GM21360 (cell line): ENCODE data around the gene EAF2.

ENCODE experiments used
- ATAC-seq: cut with Tn5 transposase; IDR thresholded peaks from one replicate; pipeline ENCODE4 v1.9.1; 2021; ENCODE audit warnings: mild to moderate bottlenecking, moderate library complexity; ENCODE audit not compliant: unreplicated experiment

EAF2 gene

DNA sequence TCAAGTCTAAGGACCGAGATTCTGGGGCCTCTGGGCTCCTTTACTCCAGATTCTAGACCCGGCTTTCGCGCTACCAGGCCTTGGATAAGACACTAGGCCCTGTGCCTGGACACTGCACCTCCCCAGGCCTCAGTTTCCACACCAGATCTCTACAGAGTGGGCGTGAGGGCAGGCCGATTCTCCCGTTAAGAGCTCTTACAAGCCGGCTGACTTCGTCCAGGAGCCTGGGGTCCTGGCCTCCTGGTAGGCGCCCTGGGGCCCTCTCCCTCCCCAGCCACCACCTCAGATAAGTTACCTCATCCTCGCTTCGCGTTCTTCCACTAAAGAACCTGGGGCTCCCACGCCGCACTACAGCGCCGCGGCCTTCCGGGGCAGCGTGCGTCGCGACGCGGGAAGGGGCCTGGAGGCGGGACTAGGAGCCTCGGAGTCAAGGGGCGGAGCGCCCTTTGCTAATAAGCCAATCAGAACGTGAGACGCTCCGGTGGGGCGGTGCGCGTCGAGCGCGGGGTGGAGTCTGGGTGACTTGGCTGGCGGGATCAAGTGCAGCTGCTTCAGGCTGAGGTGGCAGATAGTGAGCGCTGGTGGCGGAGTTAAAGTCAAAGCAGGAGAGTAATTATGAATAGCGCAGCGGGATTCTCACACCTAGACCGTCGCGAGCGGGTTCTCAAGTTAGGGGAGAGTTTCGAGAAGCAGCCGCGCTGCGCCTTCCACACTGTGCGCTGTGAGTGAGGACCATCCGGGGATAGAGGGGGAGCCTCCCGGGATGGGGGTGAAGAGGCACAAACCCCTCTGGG lies at the start of gene EAF2, which contains the start of gene IQCB1:
EAF2 (plus strand) TSS at position 539 of the 794 bp plus-strand sequence; CDS start at position 616, 77 bp downstream.
IQCB1 (minus strand) TSS at position 390 of the 794 bp plus-strand sequence. CDS start 6,100 bp downstream, outside the sequence.
- peak; percentile 94 for ATAC-seq

DNA sequence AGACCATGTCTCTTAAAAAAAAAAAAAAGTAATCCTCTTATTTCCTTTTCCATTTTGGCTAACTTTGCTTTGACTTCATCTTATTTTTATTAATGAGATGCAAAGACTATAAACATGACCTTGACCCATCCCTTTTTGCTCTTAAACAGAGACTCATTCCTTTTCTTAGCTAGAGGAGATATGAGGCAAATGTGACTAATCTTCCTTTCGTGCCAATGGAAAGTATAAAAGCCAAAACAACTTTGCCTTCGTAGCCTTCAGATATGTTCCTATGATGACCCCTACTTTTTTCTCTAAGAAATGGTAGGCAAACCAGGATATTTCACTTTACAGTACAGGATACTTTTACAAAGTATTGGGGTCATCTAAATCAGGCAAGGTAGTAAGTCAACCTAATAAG lies 48.5 kb upstream of the EAF2 start:
- ATAC-seq = no peak

DNA sequence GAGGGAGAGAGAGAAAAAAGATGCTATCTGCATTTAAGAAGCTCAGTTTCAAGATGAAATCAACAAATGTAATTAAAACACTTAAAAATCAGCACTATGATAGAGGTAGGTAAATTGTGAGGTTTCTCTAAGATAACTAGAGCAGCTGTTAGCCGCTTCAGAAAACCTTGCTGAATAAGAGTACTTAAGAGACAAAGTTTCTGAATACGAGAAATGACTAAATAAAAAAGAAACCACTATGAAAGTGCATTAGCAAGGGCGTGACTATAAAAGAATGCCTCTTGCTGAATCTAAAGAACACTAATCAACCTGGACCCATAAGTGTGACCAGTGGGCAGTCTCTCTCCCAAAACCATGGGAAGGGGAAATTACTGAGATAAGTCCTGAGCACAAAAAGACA lies 41.9 kb upstream of the EAF2 start:
- ATAC-seq = peak; percentile 47

DNA sequence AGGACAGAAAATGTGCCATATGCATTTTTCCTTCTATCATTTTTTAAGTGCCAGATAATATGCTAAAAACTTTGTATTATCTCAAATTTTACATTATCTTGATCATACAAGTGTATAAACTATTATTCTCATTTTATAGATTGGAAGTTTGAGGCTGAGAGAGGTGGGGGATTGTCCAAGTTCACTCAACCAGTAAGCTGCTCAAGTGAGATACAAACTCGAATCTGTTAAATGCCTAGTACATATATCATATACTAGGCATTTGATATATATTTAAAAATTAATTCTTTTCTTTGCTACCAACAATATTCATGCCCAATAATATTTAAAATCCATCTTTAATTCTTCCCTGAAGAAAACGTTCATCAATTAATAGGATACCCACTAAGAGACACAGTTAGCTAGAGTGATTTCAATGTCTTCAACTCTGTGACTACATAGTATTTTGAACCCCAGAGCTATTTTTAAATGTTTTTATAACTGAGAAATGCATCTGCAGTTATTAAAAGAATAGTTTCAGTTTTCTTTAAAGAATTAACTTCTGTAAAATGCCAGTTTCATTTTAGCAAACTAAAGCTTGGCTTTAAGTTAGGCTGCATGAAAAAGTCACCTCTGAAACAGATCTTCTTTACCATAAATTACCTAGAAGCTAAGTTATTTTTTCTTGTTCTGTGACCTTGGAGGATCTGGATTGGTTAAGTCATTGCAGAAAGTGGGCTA lies 40.6 kb upstream of the EAF2 start:
- no peak for ATAC-seq

DNA sequence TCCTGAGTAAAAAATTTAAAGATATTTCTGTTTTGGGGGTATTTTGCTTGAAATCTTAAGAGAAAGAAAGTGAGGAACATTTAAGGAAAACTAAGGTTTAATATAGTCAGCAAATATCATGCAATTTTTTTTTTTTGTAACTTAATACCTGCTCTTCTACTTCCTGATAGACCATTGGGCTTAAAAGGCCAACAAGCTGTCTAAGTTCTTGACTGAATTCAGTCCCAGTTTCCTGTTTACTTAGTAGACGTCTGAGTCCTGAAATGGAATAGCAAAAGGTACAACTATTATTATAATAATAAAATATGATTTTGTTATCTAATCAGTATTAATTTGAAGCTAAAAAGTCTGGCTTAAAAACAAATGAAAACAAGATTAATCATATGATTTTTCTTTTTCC lies 38.0 kb upstream of the EAF2 start:
- ATAC-seq = no peak

DNA sequence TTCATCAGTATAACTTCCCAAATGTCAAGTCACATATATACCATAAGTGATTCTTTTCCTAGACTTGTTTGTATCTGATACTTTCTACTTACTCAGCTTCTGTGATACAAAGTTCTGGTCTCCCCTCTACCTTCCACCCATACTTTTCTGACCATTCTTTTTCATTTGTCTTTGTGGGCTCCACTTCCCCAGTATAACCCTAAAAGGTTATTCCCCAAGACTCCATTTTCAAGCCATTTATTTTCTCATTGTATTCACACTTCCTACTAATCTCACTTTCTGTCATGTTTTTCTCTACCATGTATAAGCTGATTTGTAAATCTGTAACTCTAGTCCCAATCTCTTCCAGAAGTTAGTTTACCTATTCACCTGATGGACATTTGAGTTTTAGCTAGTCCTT lies 34.1 kb upstream of the EAF2 start:
- ATAC-seq = no peak

DNA sequence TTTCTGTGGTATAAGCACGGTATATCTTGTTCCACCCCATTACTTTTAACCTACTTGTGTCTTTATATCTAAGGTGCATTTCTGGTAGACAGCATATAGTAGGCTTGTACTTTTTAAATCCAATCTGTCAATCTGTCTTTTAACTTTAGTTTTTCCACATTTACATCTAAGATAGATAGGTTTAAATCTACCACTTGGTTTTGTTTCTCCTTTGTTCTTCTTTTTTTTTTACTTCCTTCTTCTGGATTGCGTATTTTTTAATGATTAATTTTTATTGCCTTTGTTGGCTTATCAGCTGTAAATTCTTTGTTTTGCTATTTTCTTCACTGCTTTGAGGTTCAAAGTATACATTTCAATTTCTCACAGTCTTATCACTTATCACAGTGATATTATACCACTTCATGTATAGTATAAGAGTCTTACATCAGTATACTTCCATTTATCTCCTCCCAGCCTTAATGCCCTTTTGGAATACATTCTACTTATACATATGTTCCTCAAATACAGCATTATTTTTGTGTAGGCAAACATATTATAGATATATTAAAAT lies 31.2 kb upstream of the EAF2 start:
- no peak for ATAC-seq

DNA sequence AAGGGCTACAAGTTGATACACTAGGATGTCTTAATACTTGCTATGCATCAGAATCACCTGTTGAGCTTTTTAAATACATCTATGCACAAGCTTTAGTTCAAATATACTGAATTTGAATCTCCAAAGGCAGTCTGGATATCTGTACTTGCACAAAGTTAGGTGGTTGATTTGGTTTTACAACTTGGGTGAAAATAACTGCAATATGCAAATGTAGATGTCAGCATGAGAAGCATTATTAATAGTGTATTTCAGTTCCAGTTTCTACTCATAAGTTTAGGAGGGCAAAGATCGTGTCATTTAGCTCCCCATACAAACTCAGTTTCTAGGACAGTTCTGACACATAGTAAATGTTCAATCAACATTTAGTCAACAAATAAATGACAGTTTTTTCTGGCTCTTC lies 25.8 kb upstream of the EAF2 start:
- ATAC-seq = peak; percentile 97

DNA sequence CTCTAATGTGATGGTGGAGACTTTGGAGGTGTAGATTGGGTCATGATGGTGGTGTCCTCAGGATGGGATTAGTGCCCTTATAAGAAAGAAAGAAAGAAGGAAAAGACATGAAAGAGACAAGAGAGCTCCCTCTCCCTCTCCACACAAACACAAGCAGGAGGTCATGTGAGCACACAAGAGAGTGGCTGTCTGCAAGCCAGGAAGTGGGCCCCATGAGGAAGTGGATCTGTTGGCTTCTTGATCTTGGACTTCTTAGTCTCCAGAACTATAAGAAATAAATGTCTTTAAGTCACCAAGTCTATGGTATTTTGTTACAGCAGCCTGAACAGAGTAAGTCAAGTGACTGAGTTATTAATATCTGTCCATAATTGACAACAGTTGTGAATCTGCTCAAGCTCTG lies 17.3 kb upstream of the EAF2 start:
- ATAC-seq = no peak

DNA sequence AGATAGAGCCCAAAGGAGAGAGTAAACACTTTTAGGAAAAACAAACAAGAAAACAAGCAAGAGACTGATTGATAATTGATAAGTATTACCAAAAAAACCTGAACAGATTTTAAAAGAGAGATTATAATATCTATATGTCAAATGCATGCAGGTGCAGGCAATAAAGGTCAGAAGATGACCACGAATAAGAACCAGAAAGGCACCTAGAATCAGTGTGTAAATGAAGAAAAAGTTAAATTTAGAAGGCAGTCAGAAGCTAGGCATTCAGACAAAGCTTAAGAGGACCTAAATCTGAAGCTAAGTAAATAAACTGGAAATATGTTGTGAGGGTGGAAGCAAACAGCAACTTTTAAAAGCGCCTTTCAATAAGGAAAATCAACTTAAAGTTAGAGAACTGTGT lies 16.4 kb upstream of the EAF2 start:
- no peak for ATAC-seq

DNA sequence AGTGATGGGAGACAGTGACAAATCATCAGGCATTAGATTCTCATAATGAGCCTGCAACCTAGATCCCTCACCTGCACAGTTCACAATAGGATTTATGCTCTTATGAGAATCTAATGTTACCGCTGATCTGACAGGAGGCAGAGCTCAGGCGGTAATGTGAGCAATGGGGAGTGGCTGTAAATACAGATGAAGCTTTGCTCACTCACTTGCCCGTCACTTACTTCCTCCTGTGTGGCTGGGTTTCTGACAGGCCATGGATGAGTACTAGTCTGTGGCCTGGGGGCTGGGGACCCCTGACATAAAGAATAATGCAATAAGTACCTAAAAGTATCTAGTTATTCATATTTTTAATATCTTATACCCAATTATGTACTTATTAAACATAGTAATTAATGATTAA lies 15.8 kb upstream of the EAF2 start:
- ATAC-seq = no peak

DNA sequence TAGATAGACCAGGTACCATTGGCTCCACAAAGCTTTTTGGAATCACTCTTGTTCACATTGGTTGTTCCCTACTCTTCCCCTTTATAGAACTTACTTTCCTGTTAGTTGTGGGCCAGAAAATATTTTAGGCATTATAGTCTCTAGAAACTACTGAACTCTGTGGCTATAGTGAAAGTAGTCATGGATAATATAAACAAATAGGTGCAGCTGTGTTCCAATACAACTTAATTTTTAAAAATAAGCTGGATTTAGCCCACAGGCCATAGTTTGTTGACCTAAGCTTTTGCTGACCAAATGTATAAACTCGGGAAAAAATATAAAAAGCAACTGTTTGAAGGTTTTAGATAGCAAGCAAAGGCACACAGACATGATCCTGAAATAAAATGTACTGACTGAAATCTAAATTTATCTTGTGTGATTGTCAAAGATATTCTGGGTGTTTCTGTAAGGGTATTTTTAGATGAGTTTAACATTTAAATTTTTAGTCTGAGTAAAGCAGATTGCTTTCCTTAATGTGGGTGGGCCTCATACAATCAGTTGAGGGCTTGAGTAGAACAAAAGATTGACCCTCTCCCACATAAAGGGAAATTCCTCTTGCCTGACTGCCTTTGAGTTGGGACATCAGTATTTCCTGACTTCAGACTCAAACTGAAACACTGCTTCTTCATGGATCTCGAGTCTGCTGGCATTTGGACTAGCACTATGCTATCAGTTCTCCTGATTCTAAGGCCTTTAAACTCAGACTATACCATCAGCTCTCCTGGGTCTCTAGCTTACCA lies 13.4 kb upstream of the EAF2 start:
- ATAC-seq = no peak

DNA sequence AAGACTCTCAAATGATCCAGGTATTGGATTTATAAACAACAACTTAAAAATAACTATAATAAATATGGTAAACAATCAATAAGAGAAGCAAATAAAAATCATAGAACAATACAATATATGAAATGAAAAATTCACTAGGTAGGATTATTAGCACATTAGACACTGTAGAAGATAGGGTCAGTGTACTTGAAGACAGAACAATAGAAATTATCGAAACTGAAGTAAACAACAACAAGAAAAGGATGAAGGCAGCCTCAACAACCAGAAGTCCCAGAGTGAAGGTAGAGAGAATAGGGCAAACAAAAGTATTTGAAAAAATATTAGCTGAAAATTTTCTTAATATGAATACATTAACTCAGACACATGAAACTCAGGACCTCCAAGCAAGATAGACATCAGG lies 12.0 kb upstream of the EAF2 start:
- ATAC-seq = no peak

DNA sequence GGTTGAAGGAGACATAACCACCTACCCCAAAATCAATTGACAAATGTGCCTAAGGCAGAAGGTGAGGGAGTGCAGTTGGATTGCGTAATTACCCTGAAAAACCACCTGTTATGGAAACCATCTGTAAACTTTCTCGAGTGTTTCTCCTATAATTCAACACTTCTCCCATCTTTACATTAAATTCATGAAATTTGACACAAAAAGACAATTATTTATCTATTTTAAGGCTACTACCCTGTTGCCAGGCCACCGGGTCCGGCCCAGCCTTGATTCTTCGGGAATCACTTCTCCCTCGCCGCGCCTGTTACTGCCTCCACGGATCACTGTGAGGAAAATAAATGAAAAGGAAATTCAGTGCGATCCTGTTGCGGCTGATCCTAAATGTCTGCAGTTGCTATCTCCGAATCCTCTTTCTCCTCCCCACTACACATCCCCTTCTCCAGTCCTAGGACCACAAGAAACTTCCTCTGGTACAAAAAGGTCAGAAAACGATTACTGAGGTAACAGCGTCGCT lies 795 bp upstream of the EAF2 start:
- ATAC-seq = no peak

DNA sequence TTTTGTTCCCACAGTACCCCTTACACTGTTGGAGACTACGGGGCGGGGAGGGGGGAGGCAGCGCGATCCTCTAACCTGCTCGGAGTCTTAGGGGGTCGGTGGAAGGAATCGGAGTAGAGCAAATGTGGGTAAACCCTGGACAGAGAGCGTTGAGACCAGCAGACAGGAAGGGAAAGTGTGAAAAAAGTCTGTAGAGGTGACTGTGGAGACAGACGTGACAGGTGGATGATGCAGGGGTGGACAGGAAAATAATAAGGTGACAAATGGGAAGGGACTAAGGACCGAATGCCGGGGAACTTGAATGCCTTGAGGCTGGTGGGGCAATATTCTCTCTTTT lies 424 bp downstream of the EAF2 start:
- ATAC-seq = peak; percentile 5

DNA sequence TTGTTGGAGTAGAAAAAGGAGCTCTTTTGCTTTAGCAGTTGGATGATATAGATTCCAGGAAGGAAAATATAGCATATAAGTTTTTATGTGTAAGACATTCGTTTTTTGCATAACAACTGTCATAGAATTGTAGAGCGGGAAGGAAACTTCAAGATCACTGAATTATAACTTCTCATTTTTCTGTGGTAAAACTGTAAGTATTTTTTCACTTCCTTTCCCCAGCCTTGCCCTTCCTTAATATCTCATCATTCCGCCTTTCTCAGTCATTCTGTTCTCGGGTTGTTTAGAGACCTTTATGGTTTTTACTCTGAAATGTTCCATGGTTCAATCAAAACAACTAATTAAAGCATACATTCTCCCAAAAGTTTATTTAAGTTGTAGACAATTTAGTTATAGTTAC lies 1.1 kb downstream of the EAF2 start:
- no peak for ATAC-seq

DNA sequence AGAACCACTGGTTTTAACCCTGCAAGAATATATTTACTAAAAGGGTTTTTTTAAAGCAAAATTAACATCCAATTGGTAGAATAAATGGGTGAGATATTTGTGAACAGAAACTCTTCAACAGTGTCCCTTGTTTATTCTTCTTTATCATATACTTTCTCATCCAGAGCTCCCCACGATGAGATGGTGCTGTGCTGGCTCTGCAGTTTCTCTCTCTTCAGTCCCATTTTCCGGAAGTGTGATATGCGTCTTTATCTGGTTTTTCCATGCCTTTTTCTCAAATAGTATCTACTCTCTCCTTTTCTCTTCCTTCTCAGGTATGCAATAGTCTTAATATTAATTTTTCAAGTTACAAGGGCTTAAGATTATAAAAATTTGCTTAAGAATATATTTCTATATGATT lies 1.5 kb downstream of the EAF2 start:
- ATAC-seq = no peak

DNA sequence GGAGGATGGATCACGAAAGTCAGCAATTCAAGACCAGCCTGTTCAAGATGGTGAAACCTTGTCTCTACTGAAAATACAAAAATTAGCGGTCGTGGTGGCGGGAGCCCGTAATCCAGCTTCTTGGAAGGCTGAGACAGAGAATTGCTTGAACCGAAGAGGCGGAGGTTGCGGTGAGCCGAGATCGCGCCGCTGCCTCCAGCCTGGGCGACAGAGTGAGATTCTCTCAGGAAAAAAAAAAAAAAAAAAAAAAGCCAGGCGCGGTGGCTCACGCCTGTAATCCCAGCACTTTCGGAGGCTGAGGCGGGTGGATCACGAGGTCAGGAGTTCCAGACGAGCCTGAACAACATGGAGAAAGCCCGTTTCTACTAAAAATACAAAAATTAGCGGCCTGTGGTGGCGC lies 5.0 kb downstream of the EAF2 start:
- ATAC-seq = no peak

DNA sequence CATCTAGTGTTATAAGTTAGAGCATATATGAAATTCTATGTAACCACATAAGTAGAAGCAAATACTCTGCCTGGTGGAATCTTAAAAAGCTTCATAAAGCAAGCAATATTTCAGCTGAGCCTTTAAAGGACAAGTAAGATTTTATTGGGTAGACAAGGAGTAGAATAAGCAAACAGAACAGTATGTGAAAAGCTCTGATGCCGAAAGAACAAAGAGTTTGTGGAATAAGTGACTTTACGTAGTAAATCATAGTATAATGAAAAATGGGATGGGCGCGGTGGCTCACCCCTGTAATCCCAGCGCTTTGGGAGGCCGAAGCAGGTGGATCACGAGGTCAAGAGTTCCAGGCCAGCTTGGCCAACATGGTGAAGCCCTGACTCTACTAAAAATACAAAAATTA lies 9.9 kb downstream of the EAF2 start:
- no peak for ATAC-seq

DNA sequence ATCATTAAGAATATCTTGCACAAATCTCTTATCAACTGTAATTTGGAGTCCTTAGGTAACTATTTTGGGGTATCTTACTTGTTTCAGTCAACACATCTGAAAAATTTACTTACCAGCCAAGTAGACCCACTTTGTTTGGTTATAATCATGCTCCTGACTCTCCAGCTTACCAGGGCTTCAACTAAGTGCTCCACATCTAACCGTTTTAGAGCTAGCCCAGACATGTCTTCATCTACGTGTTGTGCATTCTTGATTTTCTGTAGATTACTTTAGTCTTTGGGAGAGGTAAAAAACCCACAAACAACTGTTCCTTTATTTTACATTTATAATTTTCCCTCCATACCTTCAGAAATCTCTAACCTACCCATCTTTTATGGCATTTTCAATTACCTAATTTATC lies 17.2 kb downstream of the EAF2 start:
- ATAC-seq = no peak

DNA sequence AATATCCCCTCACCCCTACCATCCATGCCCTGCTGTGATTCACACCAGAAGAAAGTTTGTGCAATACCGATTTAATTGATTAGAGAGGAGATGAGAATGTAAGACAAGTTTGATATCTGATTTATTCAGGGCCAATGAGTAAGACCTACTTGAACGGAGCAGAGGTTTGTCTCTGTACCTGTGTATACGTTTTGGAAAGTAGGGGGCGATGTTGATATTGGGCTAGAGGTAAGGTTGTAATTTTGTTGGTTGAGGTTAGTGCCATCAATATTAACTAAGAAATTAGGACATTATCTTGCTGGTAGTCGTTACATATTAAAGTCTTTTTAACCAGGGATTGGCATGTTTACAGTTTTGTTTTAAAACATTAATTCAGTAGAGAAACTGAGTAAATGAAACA lies 20.5 kb downstream of the EAF2 start:
- ATAC-seq = no peak
